ENCODE data around the gene TACR2.

Gene TACR2

DNA sequence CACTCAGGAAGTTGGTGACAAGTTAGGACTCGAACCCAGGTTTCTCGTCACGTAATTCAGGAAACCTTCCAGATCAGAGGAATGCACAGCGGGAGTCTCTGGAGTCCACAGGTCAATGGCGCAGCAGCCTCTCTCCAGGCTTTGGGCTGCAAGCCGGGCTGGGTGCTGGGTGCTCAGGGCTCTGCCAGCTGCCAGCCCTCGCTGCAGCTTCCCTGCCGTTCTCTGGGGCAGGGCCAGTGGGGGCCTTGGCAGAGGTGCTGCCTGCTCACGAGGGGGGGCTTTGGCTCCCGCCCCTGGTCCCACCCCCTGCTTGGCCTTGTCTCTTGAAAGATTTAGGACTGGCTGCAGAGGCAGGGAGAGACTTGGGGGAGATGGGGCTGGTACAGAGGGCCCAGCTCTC lies at the start of gene TACR2:
Gene TACR2 (minus strand): TSS at position 224 of the 400 bp plus-strand sequence. CDS start 595 bp downstream, outside the sequence.
- no peak for DNase-seq (ENCODE audit: low read depth in 4 of 4, low spot score in 1 of 4)

- DNase-seq (ENCODE audit: low read depth in 4 of 4, low spot score in 1 of 4), result no peak
Observed at GRCh38 chr10:69466158-69466490, 49.4 kb upstream of the TACR2 start.

DNA sequence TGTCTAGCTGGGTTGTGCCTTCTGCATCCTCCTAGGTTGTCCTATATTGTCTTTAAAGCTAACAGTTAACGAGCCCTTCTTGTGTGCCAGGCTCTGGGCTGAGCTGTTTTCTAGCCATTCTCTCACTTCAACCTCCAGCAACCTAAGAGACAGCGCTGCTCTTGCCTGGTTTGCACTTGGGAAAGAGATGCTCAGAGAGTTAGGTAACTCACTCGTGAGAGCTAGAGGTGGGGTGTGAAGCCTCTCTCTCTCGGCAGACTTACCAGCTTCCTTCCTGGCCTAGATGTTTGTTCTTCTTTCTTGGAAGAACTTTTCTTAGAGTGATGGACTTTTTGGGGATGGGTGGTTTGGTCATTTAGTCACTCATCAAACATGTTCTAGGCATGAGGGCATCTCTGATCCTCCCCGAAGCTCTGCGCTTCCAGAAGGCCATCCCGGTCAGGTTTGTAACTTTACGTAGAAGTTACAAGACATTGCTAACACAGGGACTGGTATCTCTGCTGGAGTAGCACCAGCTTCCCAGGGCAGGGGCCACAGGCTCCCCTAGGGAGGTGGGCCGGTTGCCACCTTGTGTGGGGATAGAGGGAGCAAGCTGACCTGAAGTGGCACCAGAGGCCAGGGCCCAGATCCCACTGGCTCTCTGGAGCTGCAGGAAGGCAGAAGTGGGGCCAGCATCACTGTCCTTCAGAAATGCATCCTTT lies 48.9 kb upstream of the TACR2 start:
- no peak for DNase-seq (ENCODE audit: low read depth in 4 of 4, low spot score in 1 of 4)

DNA sequence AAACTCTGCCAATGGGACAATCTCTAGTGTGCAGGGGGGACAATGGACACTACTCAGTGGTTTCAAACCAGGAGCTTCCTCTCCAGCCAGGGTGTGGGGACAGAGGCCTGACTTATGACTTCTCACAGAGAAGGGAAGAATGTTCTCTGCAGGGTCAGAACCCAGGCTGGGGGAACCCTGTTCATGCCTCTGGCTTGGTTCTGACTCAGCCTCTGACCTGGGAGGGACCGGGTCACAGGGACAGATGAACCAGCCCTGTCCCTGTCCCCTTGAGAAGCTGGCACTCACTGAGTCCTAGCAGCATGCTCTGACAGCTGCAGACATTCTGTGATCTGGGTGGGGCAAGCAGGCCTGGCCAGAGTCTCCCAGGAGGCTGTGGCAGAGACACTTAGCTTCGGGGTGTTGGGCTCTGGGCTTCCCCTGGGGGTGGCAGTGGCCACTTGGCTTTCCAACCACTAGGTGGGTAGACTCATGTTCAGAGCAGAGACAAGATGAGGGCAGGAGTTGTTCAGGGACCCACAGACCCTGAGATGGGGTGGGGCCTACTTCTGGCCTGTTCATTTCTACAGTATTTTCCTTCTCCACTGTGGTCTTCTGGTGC lies 48.2 kb upstream of the TACR2 start:
- no peak for DNase-seq (ENCODE audit: low read depth in 4 of 4, low spot score in 1 of 4)

- DNase-seq (ENCODE audit: low read depth in 4 of 4, low spot score in 1 of 4), result no peak
Observed at GRCh38 chr10:69464401-69464800, 47.7 kb upstream of the TACR2 start.

- no peak for DNase-seq (ENCODE audit: low read depth in 4 of 4, low spot score in 1 of 4)
Observed at GRCh38 chr10:69463886-69464285, 47.2 kb upstream of the TACR2 start.

DNA sequence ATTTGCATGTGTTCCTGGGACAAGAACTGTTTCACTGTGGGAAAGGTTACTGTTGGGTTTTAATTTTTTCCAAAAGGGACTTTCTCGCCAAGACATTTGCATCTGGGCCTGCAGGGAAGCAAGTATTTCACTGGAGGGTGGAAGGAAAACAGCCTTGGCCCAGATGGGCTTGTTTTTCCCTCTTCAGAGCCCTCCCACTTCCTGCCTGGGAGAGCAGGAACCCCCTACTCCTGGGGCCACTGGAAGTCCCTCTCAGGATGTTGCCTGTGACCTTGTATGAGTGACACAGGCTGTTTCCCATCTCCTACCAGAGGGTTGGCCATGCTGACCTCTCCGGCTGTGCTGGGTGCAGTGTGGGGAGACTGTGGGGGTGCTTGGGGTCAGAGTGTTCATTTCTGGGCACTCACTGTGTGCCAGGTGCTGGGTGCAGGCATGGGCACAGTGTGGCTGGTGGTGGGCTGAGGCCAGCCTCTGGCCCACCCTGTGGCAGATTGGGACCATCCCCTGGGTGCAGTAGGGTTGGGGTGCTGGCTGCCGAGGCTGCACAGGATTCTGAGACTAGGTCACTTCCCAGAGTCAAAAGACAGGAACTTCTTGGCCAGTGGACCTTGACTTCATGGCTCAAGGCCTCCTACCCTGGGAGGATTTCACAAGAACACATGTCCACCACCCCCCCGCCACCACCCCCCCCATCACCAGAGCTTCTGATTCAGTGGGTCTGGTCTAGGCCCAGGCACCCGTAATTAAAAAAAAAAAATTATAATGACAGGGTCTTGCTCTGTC lies 44.7 kb upstream of the TACR2 start:
- no peak for DNase-seq (ENCODE audit: low read depth in 4 of 4, low spot score in 1 of 4)

DNA sequence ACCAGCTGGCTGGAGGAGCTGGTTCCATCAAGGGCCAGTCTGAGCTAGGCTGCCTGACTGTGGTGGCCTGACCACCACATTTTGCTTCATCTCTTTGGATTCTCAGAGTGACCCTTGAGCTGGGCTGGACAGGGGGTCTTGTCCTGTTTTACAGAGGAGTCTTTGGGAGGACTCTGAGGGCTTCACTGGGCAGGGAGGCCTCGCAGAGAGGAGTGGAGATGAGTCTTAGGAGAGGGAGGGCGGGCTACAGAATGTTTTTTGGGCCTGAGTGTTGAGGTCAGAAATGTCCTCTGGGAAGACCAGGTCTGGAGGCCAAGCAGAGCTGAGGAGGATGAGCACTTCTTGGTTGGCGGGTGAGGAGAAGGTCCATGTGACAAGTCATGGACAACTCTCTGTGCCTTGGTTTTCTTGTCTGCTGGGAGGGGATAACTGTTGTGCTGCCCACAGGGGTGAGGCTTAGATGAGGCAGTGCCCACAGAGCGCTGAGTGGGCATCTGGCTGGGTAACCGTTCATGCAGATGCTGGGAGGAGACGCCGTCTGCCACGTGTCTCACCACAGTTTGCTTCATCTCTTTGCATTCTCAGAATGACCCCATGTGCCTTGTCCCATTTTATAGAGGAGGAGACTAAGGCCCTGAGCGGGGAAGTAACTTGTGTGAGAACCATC lies 44.0 kb upstream of the TACR2 start:
- DNase-seq (ENCODE audit: low read depth in 4 of 4, low spot score in 1 of 4), result no peak

DNA sequence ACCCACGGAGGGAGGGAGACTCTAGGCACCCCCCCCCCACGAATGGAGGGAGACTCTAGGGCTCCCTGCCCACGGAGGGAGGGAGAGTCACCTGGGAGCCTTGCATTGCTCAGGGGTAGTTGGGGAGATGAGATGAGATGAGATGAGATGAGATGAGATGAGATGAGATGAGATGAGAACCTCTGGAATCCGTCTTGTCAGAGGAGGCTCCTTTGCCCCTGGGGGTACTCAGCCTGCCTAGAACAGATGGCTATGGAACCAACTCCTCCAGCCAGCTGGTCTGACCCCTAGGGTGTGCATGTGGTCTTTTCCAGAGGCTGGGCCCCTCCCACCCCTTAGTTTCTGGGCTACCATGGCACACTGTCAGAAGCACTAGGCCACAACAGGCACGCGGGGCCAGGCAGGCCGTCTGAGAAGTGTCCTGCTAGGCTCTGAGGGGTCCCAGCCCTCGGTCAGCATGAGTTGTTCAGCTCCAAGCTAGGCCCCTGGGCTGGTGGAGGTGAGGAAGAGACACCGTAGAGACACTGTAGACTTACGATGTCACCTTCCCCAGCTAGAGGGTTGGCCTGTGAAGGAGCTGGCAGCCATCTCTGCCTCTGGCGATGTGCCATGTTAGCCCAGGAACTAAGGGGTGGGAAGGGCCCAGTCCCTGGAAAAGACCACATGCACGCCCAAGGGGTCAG lies 43.3 kb upstream of the TACR2 start:
- no peak for DNase-seq (ENCODE audit: low read depth in 4 of 4, low spot score in 1 of 4)

DNA sequence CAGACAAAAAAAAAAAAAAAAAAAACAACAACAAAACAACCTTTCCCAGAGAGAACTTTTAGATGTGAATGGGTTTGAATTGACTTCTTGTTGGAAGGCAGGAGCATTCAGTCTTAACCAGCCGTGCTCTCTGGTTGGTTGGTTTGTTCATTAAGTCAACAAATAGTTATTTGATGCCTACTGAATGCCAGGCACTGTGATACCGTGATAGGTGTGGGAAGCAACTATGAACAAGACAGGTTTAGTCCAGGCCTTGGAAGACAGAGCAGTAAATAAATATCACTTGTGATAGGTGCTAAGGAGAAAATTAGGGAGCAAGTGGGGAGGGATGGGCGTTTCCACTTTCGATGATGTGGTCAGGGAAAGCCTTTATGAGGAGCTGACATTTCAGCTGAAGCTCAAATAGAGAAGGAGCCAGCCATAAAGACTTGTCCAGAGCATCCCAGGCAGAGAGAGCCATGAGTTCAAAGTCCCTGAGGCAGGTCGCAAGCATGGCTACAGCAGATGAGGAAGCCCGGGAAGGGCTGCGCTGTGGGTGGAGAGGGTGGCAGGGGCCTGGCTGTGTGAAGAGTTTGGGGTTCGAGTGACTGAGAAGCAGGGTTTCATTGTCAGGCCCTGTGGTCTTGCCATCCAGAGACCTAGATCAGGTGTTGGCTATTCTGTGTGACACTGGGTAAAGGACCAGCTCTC lies 42.5 kb upstream of the TACR2 start:
- DNase-seq (ENCODE audit: low read depth in 4 of 4, low spot score in 1 of 4), result no peak

- DNase-seq (ENCODE audit: low read depth in 4 of 4, low spot score in 1 of 4), result no peak
Observed at GRCh38 chr10:69458430-69459100, 41.8 kb upstream of the TACR2 start.

- DNase-seq (ENCODE audit: low read depth in 4 of 4, low spot score in 1 of 4), result no peak
Observed at GRCh38 chr10:69457771-69458237, 41.1 kb upstream of the TACR2 start.

GRCh38 chr10:69456880-69457693 lies 40.4 kb upstream of the TACR2 start:
- DNase-seq (ENCODE audit: low read depth in 4 of 4, low spot score in 1 of 4), result no peak

DNA sequence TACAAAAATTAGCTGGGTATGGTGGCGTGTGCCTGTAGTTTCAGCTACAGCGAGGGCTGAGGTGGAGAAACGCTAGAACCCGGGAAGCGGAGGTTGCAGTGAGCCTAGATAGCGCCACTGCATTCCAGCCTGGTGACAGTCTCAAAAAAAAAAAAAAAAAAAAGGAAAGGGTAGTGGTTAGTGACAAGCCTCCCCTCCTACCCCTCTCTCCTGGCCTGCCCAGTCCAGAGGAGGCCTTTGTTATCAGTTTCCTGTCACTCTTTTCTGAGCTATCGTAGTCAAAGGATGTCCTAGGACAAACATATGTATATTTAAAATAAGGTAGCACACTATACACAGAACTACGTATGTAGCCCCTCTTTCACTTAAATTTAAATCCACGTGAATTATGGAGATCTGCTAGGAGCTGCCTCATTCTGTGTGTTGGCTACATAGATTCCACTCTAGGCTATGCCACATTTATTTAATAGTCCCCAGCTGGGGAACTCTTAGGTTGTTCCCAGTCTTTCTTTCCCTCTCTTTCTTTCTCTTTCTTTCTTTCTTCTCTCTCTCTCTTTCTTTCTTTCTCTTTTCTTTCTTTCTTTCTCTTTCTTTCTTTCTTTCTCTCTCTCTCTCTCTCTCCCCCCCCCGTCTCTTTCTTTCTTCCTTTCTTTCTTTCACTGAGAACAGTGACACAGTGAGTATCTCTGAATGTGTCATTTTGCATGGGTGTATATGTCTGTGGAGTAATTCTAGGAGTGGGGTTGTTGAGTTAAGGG lies 38.5 kb upstream of the TACR2 start:
- DNase-seq (ENCODE audit: low read depth in 4 of 4, low spot score in 1 of 4), result no peak

DNA sequence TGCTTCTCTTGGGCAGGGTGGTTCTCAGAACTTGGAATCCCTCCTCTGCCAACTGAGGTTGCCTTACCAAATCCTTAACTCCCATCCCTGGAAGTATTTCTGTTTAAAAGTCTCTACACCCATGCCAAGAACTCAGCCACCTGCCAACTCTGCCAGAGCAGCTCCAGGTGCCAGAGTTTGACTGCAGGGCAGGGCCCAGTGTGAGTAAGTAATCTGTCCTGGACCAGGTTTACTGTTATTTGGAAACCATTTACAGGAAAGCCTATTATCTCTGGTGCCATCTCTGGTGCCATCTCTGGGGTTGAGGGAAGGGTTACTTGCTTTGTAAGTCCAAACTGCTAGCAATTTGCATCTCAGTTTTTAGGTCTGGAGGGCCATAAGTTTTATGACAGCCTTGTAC lies 37.1 kb upstream of the TACR2 start:
- DNase-seq (ENCODE audit: low read depth in 4 of 4, low spot score in 1 of 4), result no peak

DNA sequence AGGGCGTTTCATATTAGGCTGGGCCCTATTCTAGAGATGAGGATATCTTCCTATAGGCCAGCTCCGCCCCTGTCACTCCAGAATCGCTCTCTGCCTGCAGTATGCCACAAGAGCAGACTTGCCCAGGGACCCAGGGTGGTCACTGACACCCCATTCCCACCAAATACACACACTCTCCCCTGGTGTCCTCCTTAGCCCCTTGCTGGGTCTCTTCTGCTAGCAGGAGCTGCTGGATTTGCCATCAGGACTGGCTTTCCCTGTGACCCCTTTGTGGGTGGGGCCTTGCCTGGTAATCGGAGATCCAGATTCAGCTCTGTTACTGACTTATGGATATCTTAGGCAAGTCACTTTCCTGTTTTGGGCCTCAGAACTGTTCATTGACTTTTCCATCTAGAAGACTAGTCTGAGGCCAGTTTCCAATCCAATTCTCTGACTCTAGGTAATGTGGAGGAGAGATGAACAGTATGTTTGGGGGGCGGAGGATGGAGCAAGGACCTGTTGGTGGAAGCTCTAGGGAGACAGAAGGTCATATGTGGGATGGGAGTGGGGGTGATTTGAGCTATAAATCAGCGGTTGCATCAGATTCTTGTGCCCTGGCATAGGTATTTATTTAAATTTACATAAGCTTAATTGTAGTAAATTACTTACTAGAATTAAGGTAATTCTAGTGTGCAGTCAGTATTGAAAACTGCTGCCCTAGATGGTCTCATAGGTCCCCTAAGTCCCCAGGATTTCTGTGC lies 36.1 kb upstream of the TACR2 start:
- DNase-seq (ENCODE audit: low read depth in 4 of 4, low spot score in 1 of 4), result no peak

DNA sequence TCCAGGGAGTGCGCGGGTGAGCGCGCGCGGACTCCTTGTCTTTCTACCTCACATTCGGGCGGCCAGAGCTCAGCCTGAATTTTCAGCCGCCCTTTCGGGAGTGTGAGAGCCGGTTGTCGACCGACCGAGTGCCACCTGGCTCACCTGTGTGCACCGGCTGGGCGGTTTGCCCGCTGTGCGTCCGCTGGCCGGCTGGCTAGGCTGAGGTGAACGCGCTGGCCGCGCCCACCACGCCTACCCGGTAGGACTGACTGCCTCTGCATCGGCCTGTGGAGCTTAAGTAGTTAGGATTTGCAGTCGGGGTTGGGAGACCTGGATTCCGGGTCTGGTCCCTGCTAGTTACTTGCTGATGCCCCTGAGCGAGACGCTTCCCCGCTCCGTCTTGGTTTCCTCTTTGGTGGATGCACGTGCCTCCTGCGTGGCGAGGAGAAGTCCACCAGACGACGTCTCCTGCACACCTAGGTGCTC lies 35.1 kb upstream of the TACR2 start:
- no peak for DNase-seq (ENCODE audit: low read depth in 4 of 4, low spot score in 1 of 4)

All from stimulated activated CD4-positive, alpha-beta T cell treated with anti-CD3 and anti-CD28 coated beads, Interleukin-1b, Interleukin-23, amount 100 ng/mL, for 24 hours (primary cell).